Measurements from ENCODE around the gene CAMK4.

Gene CAMK4

DNA sequence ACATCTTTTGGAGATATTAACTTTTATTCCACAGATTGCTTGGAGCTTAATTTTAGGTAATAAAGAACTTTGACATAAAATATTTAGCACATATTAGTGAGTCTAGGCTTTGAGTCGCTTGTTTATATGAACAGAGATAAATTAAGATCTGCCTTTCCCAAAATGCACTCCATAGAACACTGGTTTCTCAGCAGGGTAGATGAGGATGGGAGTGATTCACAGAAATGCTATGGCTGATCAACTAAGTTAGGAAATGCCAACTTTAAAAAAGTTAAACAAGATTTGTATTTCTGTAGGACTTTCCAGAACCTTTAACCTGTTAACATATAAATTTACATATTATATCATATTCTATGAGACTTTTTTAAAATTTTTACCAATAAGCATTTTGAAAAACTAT lies 222.9 kb downstream of the CAMK4 start:
- no peak for DNase-seq

DNA sequence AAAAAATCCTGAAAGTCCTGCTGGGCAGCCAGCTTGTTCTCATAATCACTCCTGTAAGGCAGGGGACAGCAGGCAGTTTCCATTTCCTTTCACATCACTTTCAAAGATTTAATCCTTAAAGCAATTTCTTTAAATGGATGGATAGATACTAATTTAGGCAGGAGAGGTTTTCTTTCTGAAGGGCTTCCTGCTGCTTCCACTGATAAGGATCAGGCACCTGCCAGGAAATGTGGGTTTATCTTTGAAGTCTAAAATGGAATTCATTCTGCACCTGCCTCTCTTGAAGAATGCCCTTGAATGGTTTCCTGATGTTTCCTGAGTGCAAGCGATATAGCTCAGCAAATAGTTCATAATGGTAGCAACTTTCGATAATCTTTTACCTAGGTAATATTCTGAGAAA lies 223.6 kb downstream of the CAMK4 start:
- no peak for DNase-seq

DNA sequence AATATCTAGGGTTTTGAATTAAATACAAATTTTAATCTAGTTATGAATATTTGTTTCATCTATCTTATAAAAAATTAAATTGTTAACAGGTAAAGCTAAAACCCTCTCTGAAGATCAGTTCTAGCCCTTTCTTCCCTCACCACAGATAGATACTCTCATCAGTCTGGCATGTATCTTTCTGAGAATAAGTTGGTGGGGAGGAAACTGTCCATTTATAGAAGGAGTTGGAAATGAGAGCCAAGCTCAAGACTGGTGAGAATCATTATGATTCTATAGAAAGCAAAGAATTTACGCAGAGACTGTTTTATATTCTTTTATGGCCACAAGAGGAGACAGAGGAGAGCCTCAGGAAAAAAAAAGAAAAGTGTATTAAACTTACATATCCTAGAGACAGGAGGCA lies 229.1 kb downstream of the CAMK4 start:
- no peak for DNase-seq

DNA sequence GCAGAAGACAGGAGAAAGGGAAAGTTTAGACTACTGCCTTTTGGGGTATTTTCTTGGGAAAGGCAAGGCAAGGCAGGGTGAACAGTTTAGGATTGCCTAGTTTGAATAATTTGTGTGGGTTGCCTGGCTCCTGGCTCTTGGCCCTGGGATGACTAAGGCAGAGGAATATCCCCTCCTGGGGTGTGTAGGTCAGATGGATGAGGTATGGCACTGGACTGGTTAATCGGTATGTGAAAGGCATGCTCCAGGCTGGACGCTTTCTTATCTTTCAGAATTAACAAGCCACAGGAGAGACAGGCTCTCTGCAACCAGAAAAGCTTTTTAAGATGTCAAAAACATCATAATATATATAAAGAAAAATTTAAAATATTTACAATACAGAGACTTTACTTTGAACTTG lies 229.6 kb downstream of the CAMK4 start:
- no peak for DNase-seq

DNA sequence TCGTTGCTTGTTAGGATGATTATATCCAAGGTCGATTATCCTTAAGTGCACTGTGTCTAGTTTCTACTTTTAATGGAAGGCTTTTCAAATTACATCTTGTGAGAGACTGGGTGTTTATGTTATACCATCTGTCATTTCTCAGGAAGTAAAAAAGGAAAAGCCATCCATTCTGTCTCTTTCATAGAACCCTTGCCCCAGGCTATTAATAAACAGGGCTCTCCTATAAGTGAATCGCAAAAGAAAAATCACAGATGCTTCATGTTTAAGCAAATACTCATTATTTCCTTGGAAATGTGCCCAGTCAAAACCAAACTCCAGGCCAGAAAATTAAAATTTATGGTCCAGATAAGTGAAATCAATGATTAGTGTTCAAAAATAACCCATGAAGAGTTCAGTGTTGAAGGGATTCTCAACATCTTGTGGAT lies 230.0 kb downstream of the CAMK4 start:
- DNase-seq, result no peak

DNA sequence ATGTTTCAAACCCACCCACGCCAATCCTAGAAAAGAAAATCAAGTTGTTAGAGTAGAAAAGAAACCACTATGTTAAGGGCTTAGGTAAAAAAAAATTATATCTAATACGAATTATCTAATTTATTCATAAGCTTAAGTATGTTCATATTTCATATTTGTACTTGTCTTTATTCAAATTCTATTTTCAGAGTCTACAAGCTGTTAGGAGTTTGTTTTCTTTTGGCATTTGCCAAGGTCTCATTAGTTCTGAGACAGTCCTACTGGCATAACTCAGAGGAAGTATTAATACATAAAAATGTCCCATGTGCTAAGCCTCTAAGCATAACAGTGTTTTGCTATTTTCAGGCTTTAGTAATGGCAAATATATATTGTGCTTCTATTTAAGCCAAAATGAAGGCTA lies 230.6 kb downstream of the CAMK4 start:
- no peak for DNase-seq

DNA sequence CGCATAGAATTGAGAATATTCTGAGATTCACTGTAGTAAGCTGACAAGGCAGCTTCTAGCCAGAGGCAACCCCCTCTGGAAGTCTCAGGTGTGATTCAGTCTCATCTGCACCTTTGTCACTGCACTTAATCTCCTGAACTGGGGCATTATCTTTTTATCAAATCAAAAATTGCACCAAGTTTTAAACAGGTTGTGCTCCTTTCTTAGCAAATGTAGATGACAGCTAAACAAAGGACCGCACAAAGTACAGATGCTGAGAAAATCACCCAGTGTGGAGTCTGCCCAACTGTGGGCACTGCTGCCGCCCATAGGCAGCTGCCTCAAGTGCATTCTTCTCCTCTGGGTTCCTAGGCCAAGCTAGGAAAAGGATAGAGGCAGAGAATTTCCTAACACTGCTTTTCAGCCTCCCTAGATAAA lies 237.1 kb downstream of the CAMK4 start:
- DNase-seq, result no peak

DNA sequence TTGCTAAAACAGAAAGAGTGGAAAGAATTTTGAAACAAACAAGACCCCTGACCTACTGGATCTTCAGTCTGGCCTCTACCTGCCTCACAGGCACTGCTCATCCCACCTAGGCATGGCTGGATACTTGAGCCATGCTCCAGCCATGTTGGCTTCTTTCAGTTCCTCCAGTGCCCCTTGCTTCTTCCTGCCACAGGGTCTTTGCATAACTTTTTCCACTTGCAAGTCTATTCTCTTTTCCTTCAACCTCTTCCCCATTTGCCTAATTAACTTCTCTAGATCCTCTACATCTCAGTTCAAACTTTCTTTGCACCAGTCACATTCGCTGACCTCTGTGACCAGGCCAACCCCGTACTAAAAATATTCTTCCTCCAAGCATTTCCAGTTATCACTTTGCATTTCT lies 237.8 kb downstream of the CAMK4 start:
- no peak for DNase-seq

DNA sequence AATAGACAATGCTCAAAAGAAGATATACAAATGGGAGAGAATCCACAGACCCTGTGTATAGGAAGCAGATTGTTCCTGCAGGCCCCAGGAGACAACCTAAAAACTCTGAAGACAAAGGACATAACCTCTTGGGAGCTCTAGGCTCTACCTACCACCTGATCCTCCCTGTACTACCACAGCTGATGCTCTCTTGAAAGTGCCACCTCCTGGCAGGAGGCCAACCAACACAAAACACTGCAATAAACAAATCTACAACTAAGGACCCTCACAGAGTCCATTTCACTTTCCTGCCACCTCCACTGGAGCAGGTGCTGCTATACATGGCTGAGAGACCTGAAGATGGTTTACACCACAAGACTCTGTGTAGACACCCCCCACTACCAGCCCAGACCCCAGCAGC lies 239.1 kb downstream of the CAMK4 start:
- DNase-seq, result no peak

DNA sequence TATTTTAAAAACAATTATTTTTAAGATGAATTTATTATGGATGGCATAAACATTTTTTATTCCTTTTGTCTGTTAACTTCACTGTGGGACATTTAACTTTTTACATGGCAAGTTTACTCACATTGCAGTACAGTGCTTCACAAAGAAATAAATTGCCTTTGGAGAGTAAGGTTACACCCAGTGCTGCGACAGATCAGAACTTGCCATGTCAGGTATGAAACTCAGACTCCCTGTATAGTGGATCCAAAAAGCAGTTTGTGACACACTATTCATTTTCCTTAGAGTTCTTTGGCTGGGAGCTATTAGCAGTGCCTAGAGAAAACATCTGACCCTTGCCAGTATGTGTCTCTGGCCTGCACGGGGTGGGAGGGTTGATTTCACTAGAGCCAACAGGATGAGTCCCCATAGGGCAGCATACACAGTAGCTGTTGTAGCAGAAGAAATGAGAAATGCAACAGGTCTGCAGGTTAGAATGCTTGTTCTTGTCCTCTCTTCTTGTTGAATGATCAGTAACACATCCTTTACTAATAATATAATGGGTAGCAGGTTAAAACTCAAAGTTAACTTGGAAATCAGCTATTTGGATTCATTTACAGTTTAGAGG lies 245.2 kb downstream of the CAMK4 start:
- DNase-seq, result no peak

DNA sequence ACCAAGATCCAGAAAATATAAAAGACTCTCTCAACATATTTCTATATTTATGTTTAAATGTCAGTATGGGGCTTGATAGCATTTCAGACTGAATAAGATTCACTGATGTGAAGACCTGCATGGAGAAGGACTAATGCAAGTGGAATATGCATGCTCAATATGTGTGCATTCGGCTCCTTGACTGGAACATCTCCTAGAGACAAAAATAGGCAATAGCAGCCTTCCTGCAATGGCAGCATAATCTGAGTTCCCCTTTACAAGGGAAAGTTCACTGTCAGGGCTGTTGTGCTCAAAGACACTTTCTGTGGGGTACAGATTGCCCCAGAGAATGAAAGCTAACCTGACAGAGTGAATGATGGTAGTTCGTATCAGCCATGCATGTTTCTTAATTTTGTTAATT lies 245.7 kb downstream of the CAMK4 start:
- DNase-seq, result no peak

DNA sequence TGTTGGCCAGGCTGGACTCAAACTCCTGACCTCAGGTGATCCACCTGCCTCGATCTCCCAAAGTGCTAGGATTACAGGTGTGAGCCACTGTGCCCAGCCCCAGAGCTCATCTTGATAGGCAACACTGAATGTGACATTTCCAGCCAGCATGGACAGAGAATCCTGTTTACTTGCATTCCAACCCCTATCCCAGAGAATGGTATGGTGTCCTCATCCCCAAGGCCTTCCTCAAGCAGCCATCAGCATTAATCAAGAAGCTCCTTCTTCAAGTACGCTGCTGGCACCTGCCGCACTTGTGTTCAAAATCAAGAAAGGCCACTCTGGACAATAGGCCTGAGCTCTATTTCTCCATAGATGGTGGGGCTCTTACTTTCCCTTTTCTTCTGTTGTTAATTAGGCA lies 247.9 kb downstream of the CAMK4 start:
- no peak for DNase-seq

DNA sequence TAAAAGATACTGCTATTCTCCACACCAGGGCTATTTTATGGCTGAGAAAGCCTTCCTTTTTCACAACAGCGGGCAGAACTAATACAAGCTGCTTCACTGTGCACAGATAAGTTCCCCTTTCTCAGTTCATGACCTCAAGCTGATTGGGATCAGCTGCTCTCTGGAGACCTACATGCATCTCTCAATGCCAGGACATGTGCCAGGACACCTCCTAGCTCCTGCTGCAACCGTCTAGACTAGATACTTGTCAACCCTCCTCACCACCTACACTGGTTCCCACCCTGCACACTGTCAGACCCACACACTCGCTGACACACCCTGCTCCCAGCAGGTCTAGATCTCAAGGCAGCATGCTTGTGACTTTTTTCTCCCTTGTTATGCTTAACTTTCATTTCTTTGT lies 248.4 kb downstream of the CAMK4 start:
- DNase-seq, result no peak

DNA sequence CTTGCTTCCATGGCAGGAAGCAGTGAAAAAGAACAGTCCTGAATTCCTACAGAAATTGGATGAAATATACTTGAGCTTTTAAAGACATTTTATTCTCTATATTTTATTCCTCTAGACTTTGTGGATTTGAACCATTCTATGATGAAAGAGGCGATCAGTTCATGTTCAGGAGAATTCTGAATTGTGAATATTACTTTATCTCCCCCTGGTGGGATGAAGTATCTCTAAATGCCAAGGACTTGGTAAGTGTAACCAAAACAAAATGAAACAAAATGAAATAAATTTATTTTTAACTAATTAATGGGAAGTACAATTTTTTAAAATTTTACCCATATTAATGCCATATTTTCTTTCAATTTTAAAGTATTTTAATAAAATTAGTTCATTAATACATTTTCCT lies 254.1 kb downstream of the CAMK4 start:
- DNase-seq, result no peak

DNA sequence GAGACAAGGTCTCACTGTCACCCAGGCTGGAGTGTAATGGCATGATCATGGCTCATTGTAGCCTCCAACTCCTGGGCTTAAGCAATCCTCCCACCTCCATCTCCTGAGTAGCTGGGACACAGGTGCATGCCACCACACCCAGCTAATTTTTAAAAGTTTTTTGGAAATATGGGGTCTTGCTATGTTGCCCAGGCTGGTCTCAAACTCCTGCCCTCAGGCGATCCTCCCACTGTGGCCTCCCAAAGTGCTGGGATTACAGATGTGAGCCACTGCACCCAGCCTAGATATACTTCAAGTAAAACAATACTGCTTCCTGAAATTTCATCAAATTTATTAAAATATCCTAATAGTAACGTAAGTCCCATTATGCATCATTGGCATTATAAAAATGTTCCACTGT lies 254.7 kb downstream of the CAMK4 start:
- no peak for DNase-seq

DNA sequence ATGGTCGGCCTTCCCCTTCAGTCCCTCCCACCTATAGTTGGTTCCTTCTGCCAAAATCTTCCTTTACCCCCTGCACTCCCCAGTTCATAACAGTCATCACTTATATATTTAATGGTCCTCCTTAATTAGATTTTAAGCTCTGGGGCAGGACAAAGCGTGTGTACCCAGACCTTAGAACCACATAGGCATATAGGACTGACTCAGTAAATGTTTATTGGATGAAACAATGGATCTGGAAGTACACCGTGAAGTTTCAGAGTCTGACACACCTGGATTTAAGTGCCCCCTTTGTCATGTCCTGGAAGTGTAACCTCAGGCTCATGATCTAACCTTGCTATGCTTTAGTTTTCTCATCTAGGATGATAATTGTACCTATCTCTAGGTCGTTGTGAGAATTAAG lies 256.2 kb downstream of the CAMK4 start:
- no peak for DNase-seq

DNA sequence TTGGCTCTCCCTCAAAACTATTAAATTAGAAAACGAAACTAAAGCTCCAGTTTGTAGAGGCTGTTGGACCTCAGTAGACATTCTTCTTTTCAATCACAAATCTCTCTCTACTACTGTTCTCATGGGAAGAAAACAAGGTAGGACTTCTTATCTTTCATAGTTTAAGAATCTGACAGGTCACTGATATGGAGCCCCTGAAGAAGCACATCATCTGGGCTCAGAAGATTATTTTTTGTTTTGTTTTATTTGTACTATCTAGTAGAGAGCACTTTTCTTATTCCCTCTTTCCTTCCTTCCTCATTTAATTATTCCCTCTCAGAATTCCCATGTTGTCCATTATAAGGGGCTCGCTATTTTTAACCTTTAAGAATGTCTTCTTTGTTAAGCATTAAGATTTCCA lies 261.9 kb downstream of the CAMK4 start:
- no peak for DNase-seq

DNA sequence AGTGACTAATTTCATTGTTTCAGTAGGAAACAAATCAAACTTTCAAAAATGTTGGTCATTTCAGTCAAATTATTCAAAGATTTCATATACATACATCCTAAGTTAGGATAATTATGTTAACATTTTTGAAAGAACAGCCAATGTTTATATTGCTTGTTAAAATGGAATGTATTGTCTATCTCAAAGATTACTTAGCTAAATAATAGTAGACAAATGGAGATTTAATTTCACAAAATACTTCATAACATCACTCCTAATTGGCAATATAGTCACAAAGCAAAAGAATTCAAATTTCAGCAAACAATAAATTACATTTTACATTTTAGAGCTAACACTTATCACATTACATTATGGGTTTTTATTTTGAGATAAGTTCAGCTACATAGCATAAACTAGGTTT lies 262.7 kb downstream of the CAMK4 start:
- no peak for DNase-seq

DNA sequence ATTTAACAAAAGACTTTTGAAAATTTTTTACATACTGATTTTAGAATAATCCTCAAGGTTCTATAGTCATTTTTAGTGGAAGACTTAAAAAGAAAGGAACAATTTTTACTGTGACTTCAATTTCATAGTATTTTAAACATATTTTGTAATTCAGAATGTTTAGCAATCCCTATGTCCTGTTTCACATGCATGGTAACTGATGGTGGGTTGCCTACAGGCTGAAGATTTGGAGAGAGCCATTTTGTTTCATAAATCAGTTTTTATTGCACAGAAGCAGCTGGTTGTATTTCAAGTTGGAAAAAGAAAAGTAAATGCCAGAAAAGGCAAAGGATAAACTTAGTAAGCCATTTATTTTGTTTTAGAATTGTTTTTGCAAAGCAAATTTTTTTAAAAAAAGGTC lies 264.2 kb downstream of the CAMK4 start:
- DNase-seq, result no peak

DNA sequence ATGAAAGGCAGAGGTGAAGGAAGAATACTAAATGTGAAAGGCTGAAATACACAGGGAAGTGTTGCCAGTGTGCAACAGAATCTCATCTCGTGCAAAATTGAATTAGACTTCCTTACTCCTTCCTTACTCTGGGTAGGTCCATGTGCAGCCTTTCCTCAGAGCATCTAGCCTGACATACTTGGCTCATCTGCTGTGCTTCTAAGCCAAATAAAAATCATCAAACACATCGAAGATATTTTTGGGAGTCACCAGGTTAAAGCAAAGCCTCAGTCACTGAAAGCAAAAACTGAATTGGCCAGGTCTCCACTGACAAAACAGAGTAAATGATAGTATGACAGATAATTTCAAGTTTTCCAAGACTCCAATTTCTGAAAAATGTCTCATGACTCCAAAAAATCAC lies 268.8 kb downstream of the CAMK4 start:
- no peak for DNase-seq

DNA sequence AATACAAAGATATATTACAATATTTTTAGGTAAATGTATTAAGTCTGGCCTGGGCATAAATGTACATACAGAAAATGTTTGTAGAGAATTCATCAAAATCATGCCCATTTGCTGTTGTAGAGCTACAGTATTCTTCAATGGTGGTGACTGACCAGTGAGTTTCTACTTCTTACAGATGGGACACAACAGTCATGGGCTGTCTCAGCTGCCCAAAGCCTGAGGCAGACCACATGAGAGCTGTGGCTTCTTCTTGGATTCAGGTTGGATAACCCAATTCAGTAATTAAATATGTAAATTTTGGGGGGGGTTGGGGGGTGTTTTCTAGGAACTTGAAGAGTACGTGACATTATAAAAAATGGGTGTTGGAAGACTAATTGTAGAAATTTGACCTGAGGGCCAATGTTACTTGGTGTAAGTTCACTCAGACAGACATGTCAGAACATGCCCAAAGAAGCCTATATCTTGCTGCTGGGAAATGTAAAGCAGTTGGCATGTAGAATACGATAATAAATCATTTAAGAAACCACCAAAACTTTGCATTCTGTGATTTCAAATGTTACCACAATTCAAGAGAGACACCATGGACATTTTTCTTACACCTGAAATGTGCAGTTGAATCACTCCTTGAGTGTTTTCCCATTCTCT lies 270.3 kb downstream of the CAMK4 start:
- DNase-seq, result no peak

DNA sequence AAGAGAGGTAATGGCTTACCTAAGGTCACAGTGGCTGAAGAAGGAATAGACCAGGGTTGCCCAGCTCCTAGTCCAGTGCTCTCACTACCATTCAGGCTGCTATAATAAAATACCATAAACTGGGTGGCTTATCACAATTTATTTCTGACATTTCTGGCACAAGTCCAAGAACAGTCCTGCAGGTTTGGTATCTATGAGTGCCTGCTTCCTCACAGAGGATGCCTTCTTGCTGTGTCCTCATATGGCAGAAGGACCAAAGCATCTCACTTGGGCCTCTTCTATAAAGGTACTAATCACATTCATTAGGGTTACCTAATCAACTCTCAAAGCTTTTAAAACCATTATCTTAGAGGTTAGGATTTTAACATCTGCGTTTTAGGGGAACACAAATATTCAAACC lies 271.0 kb downstream of the CAMK4 start:
- DNase-seq, result no peak

DNA sequence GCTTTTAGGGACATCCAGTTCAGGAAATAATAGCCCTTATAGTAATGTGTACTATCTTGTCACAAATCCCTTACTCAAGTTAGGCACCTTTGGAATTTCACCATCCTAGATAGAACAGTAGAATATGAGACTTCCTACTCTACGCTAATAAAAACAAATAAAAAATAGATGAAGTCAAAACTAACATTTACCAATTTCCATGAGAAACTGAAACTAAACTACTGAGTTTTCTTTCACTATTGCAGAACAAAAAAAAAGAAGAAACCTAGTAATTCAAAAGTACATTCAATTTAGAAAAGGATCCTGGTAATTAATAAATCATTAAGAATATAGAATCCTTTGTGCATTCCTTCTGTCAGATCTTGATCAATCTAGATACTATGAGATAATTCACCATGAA lies 274.2 kb downstream of the CAMK4 start:
- no peak for DNase-seq

DNA sequence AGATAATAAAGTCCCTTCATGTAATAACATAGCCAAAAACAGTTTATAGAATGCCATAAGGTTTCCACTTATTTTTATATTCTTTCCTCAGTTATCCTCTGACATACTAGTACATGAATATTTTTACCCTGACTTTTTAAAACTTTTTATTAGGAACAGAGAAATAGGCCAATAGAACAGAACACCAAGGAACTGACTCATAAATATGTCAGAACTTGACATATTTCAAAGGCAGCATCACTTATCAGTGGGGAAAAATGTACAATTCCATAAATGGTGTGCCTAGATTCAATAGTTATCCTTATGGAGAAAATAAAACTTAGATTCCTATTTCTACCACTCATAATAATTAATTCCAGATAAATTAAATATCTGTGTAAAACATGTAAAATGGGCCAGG lies 278.8 kb downstream of the CAMK4 start:
- no peak for DNase-seq

DNA sequence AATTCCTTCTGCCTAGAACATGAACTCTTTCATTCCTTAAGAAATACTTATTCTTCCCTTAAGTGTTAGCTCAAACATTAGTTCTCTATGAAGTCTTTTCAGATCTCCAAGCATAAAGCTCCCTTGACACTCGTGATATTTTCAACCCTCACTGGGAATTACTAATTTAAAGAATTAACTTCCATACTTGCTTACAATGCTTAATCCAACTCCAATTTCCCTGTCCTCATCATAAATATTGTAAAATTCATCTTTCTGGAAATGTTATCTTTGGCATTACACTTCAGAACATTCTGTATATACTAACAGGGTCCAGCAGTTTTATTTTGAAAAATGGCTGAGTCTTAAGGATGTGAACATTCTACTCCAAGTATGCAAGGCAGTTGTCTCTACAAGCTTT lies 280.9 kb downstream of the CAMK4 start:
- DNase-seq, result no peak
